ENCODE results near the gene SCN4B.

The SCN4B gene

GRCh38 chr11:118109231-118109630 is 43.4 kb downstream of the SCN4B start:
- no peaks in the 10 kb centered on the region for H3K4me1 ChIP-seq (ENCODE audit: insufficient read depth, low read length)
- H3K4me3 ChIP-seq (ENCODE audit: low read length), result no peak overlapping the region
- no peaks in the 10 kb centered on the region for H3K9me3 ChIP-seq (ENCODE audit: low read length)
- H2AFZ ChIP-seq (ENCODE audit: low read depth, low read length), result no peak overlapping the region
- H3K27me3 ChIP-seq (ENCODE audit: insufficient read depth, low read length), result peaks cover 9% of the 10 kb centered on the region
- no peaks in the 10 kb centered on the region for H3K36me3 ChIP-seq (ENCODE audit: insufficient read depth, low read length)

- Histone ChIP-seq H3K4me1 (ENCODE audit: insufficient read depth, low read length) (no peaks in the 10 kb centered on the region), H3K9me3 (ENCODE audit: low read length) (no peaks in the 10 kb centered on the region), H3K27me3 (ENCODE audit: insufficient read depth, low read length) (peaks cover 9% of the 10 kb centered on the region), H3K4me3 (ENCODE audit: low read length) (no peak overlapping the region), H2AFZ (ENCODE audit: low read depth, low read length) (no peak overlapping the region), H3K36me3 (ENCODE audit: insufficient read depth, low read length) (no peaks in the 10 kb centered on the region)
Observed at GRCh38 chr11:118108513-118108912, 44.1 kb downstream of the SCN4B start.

GRCh38 chr11:118106789-118107335 is 45.8 kb downstream of the SCN4B start:
- no peaks in the 10 kb centered on the region for H3K4me1 ChIP-seq (ENCODE audit: insufficient read depth, low read length)
- H3K9me3 ChIP-seq (ENCODE audit: low read length), result no peaks in the 10 kb centered on the region
- no peaks in the 10 kb centered on the region for H3K36me3 ChIP-seq (ENCODE audit: insufficient read depth, low read length)
- peaks cover 9% of the 10 kb centered on the region for H3K27me3 ChIP-seq (ENCODE audit: insufficient read depth, low read length)
- no peak overlapping the region for H3K4me3 ChIP-seq (ENCODE audit: low read length)
- no peak overlapping the region for H2AFZ ChIP-seq (ENCODE audit: low read depth, low read length)

GRCh38 chr11:118105657-118106305 is 46.8 kb downstream of the SCN4B start:
- no peaks in the 10 kb centered on the region for H3K9me3 ChIP-seq (ENCODE audit: low read length)
- no peaks in the 10 kb centered on the region for H3K4me1 ChIP-seq (ENCODE audit: insufficient read depth, low read length)
- H3K36me3 ChIP-seq (ENCODE audit: insufficient read depth, low read length), result no peaks in the 10 kb centered on the region
- H3K4me3 ChIP-seq (ENCODE audit: low read length), result no peak overlapping the region
- H2AFZ ChIP-seq (ENCODE audit: low read depth, low read length), result no peak overlapping the region
- H3K27me3 ChIP-seq (ENCODE audit: insufficient read depth, low read length), result peaks cover 9% of the 10 kb centered on the region

- Histone ChIP-seq H3K36me3 (ENCODE audit: insufficient read depth, low read length) (no peaks in the 10 kb centered on the region), H2AFZ (ENCODE audit: low read depth, low read length) (no peak overlapping the region), H3K4me1 (ENCODE audit: insufficient read depth, low read length) (no peaks in the 10 kb centered on the region), H3K4me3 (ENCODE audit: low read length) (no peak overlapping the region), H3K9me3 (ENCODE audit: low read length) (no peaks in the 10 kb centered on the region), H3K27me3 (ENCODE audit: insufficient read depth, low read length) (peaks cover 13% of the 10 kb centered on the region)
Observed at GRCh38 chr11:118104491-118104890, 48.1 kb downstream of the SCN4B start.

- H3K9me3 ChIP-seq (ENCODE audit: low read length), result no peaks in the 10 kb centered on the region
- no peaks in the 10 kb centered on the region for H3K4me1 ChIP-seq (ENCODE audit: insufficient read depth, low read length)
- H3K27me3 ChIP-seq (ENCODE audit: insufficient read depth, low read length), result peaks cover 18% of the 10 kb centered on the region
- no peak overlapping the region for H2AFZ ChIP-seq (ENCODE audit: low read depth, low read length)
- H3K36me3 ChIP-seq (ENCODE audit: insufficient read depth, low read length), result no peaks in the 10 kb centered on the region
- no peak overlapping the region for H3K4me3 ChIP-seq (ENCODE audit: low read length)
Observed at GRCh38 chr11:118102721-118103261, 49.8 kb downstream of the SCN4B start.

GRCh38 chr11:118100691-118101232 is 51.9 kb downstream of the SCN4B start:
- Histone ChIP-seq H3K9me3 (ENCODE audit: low read length) (no peaks in the 10 kb centered on the region), H3K4me1 (ENCODE audit: insufficient read depth, low read length) (no peaks in the 10 kb centered on the region), H3K36me3 (ENCODE audit: insufficient read depth, low read length) (no peaks in the 10 kb centered on the region), H3K4me3 (ENCODE audit: low read length) (no peak overlapping the region), H3K27me3 (ENCODE audit: insufficient read depth, low read length) (peaks cover 14% of the 10 kb centered on the region), H2AFZ (ENCODE audit: low read depth, low read length) (no peak overlapping the region)

- no peaks in the 10 kb centered on the region for H3K9me3 ChIP-seq (ENCODE audit: low read length)
- H3K27me3 ChIP-seq (ENCODE audit: insufficient read depth, low read length), result peaks cover 14% of the 10 kb centered on the region
- H3K4me1 ChIP-seq (ENCODE audit: insufficient read depth, low read length), result no peaks in the 10 kb centered on the region
- H2AFZ ChIP-seq (ENCODE audit: low read depth, low read length), result no peak overlapping the region
- H3K4me3 ChIP-seq (ENCODE audit: low read length), result no peak overlapping the region
- no peaks in the 10 kb centered on the region for H3K36me3 ChIP-seq (ENCODE audit: insufficient read depth, low read length)
Observed at GRCh38 chr11:118099838-118100556, 52.6 kb downstream of the SCN4B start.

GRCh38 chr11:118098996-118099837 is 53.4 kb downstream of the SCN4B start:
- Histone ChIP-seq H2AFZ (ENCODE audit: low read depth, low read length) (no peak overlapping the region), H3K9me3 (ENCODE audit: low read length) (no peaks in the 10 kb centered on the region), H3K27me3 (ENCODE audit: insufficient read depth, low read length) (peaks cover 14% of the 10 kb centered on the region), H3K36me3 (ENCODE audit: insufficient read depth, low read length) (no peaks in the 10 kb centered on the region), H3K4me1 (ENCODE audit: insufficient read depth, low read length) (no peaks in the 10 kb centered on the region), H3K4me3 (ENCODE audit: low read length) (no peak overlapping the region)

- Histone ChIP-seq H3K4me3 (ENCODE audit: low read length) (no peak overlapping the region), H3K36me3 (ENCODE audit: insufficient read depth, low read length) (no peaks in the 10 kb centered on the region), H2AFZ (ENCODE audit: low read depth, low read length) (no peak overlapping the region), H3K9me3 (ENCODE audit: low read length) (no peaks in the 10 kb centered on the region), H3K27me3 (ENCODE audit: insufficient read depth, low read length) (peaks cover 14% of the 10 kb centered on the region), H3K4me1 (ENCODE audit: insufficient read depth, low read length) (peaks cover 4% of the 10 kb centered on the region)
Observed at GRCh38 chr11:118095967-118096367, 56.7 kb downstream of the SCN4B start.

GRCh38 chr11:118095493-118095892 is 57.1 kb downstream of the SCN4B start:
- peaks cover 12% of the 10 kb centered on the region for H3K27me3 ChIP-seq (ENCODE audit: insufficient read depth, low read length)
- peaks cover 4% of the 10 kb centered on the region for H3K4me1 ChIP-seq (ENCODE audit: insufficient read depth, low read length)
- H3K9me3 ChIP-seq (ENCODE audit: low read length), result no peaks in the 10 kb centered on the region
- no peak overlapping the region for H2AFZ ChIP-seq (ENCODE audit: low read depth, low read length)
- no peaks in the 10 kb centered on the region for H3K36me3 ChIP-seq (ENCODE audit: insufficient read depth, low read length)
- H3K4me3 ChIP-seq (ENCODE audit: low read length), result no peak overlapping the region

- Histone ChIP-seq H3K36me3 (ENCODE audit: insufficient read depth, low read length) (no peaks in the 10 kb centered on the region), H2AFZ (ENCODE audit: low read depth, low read length) (no peak overlapping the region), H3K4me3 (ENCODE audit: low read length) (no peak overlapping the region), H3K9me3 (ENCODE audit: low read length) (peaks cover 6% of the 10 kb centered on the region), H3K27me3 (ENCODE audit: insufficient read depth, low read length) (no peaks in the 10 kb centered on the region), H3K4me1 (ENCODE audit: insufficient read depth, low read length) (peaks cover 4% of the 10 kb centered on the region)
Observed at GRCh38 chr11:118092907-118093571, 59.6 kb downstream of the SCN4B start.

Data from neuron (in vitro differentiated cells).